ENCODE measurements around the gene MAP3K13.

DNA sequence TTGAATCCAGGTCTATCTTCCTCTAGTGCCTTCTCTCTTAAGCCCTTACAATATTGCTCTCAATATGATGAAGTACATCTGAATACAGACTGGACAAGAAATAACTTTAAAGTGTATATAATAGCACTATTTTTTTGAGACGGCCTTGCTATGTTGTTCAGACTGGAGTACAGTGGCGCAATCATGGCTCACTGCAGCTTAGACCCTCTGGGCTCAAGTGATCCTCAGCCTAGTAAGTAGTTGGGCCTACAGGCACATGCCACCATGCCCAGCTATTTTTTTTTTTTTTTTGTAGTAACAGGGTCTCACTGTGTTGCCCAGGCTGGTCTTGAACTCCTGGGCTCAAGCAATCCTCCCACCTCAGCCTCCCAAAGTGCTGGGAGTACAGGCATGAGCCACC, 53.6 kb downstream of the MAP3K13 start:
- TF ChIP-seq, protein P1, sequence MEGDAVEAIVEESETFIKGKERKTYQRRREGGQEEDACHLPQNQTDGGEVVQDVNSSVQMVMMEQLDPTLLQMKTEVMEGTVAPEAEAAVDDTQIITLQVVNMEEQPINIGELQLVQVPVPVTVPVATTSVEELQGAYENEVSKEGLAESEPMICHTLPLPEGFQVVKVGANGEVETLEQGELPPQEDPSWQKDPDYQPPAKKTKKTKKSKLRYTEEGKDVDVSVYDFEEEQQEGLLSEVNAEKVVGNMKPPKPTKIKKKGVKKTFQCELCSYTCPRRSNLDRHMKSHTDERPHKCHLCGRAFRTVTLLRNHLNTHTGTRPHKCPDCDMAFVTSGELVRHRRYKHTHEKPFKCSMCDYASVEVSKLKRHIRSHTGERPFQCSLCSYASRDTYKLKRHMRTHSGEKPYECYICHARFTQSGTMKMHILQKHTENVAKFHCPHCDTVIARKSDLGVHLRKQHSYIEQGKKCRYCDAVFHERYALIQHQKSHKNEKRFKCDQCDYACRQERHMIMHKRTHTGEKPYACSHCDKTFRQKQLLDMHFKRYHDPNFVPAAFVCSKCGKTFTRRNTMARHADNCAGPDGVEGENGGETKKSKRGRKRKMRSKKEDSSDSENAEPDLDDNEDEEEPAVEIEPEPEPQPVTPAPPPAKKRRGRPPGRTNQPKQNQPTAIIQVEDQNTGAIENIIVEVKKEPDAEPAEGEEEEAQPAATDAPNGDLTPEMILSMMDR (conservative IDR thresholded peaks at IDR 0.05 in 1 of 2, IDR thresholded peaks at IDR 0.05 in 1 of 2; ENCODE audit: low read depth in 1 of 2, low read length in 2 of 2): no peak
- no peak for TF ChIP-seq EZH2 (IDR thresholded peaks at IDR 0.05; ENCODE audit: low read length, missing control alignments)

Measured in fibroblast of lung (primary cell).